GM19438 (cell line): ENCODE data around the gene MEP1A.

Experiments used
- ATAC-seq: cut with Tn5 transposase; IDR thresholded peaks from one replicate; pipeline ENCODE4 v1.9.1; 2021; ENCODE audit warnings: low read depth; ENCODE audit not compliant: unreplicated experiment

The MEP1A gene

GRCh38 chr6:46776070-46776712 is 17.0 kb upstream of the MEP1A start:
- ATAC-seq = no peak

- ATAC-seq = no peak
These were observed 15.5 kb upstream of the MEP1A start for GRCh38 chr6:46777476-46778346.

- ATAC-seq = no peak
These were observed 11.5 kb upstream of the MEP1A start for GRCh38 chr6:46781478-46782378.

- no peak for ATAC-seq
These were observed 8.7 kb upstream of the MEP1A start for GRCh38 chr6:46784535-46784934.

GRCh38 chr6:46787871-46788540 is 5.2 kb upstream of the MEP1A start:
- ATAC-seq = no peak

- ATAC-seq = no peak
These were observed 4.4 kb upstream of the MEP1A start for GRCh38 chr6:46788791-46789190.

- no peak for ATAC-seq
These were observed 3.5 kb upstream of the MEP1A start for GRCh38 chr6:46789434-46790354.

- no peak for ATAC-seq
These were observed 2.8 kb upstream of the MEP1A start for GRCh38 chr6:46790355-46790874.

- ATAC-seq = no peak
These were observed 554 bp upstream of the MEP1A start for GRCh38 chr6:46792635-46793034.

- no peak for ATAC-seq
These were observed 879 bp downstream of the MEP1A start for GRCh38 chr6:46794068-46794467.

GRCh38 chr6:46795816-46796215 is 2.6 kb downstream of the MEP1A start:
- no peak for ATAC-seq

- ATAC-seq = no peak
These were observed 3.8 kb downstream of the MEP1A start for GRCh38 chr6:46796848-46797580.

- ATAC-seq = no peak
These were observed 6.5 kb downstream of the MEP1A start for GRCh38 chr6:46799657-46800056.

- no peak for ATAC-seq
These were observed 15.6 kb downstream of the MEP1A start for GRCh38 chr6:46808806-46809205.

- no peak for ATAC-seq
These were observed 21.9 kb downstream of the MEP1A start for GRCh38 chr6:46815130-46815529.

GRCh38 chr6:46816626-46817025 is 23.4 kb downstream of the MEP1A start:
- no peak for ATAC-seq

GRCh38 chr6:46819561-46819960 is 26.4 kb downstream of the MEP1A start:
- ATAC-seq = no peak

GRCh38 chr6:46821458-46821881 is 28.3 kb downstream of the MEP1A start:
- no peak for ATAC-seq
